CD4-positive, alpha-beta T cell treated with Interferon alpha-2 for 1 hour (primary cell): Measurements from ENCODE around the gene SYNGAP1.

ENCODE experiments used
- DNase-seq, 2 donors: peaks; one replicate each; pipeline ENCODE4 v3.0.0-alpha.2; 2020 to 2022

The SYNGAP1 gene

GRCh38 chr6:33405386-33405940, 14.4 kb upstream of the SYNGAP1 start:
- peak in 1 of 2 donors; percentile 29 for DNase-seq

GRCh38 chr6:33406126-33406525, 13.7 kb upstream of the SYNGAP1 start:
- no peak for DNase-seq

GRCh38 chr6:33407132-33407718, 12.6 kb upstream of the SYNGAP1 start:
- DNase-seq, result peak in 1 of 2 donors; percentile 42

GRCh38 chr6:33410050-33410710, 9.7 kb upstream of the SYNGAP1 start:
- peak; percentile 98 to 99 for DNase-seq

GRCh38 chr6:33410711-33411631, 8.9 kb upstream of the SYNGAP1 start, which contains the start of gene PHF1:
Gene PHF1, plus strand, starts transcription at chr6:33411014. Its CDS starts 1,250 bp downstream, at chr6:33412264.
- no peak for DNase-seq

GRCh38 chr6:33411632-33412005, 8.2 kb upstream of the SYNGAP1 start:
- no peak for DNase-seq

GRCh38 chr6:33412140-33413009, 7.5 kb upstream of the SYNGAP1 start:
- no peak for DNase-seq

- DNase-seq, result no peak
Observed at GRCh38 chr6:33413241-33414120, 6.4 kb upstream of the SYNGAP1 start.

- peak; percentile 54 to 57 for DNase-seq
Observed at GRCh38 chr6:33414592-33415271, 5.1 kb upstream of the SYNGAP1 start.

GRCh38 chr6:33415831-33416230, 4.0 kb upstream of the SYNGAP1 start:
- DNase-seq, result no peak

GRCh38 chr6:33416386-33417127, 3.3 kb upstream of the SYNGAP1 start:
- DNase-seq, result peak in 1 of 2 donors; percentile 46

- peak in 1 of 2 donors; percentile 43 for DNase-seq
Observed at GRCh38 chr6:33417128-33417902, 2.5 kb upstream of the SYNGAP1 start.

- peak; percentile 100 for DNase-seq
Observed at GRCh38 chr6:33417903-33418689, 1.8 kb upstream of the SYNGAP1 start, which contains the start of gene CUTA. Gene CUTA, minus strand, starts transcription at chr6:33418107. Its CDS starts 107 bp downstream, at chr6:33418000.

GRCh38 chr6:33418690-33419291, 1.1 kb upstream of the SYNGAP1 start:
- DNase-seq, result peak; percentile 78 to 88

GRCh38 chr6:33420491-33421343, 852 bp downstream of the SYNGAP1 start:
- DNase-seq, result no peak

- no peak for DNase-seq
Observed at GRCh38 chr6:33421344-33421643, 1.4 kb downstream of the SYNGAP1 start.

GRCh38 chr6:33423777-33424176, 3.9 kb downstream of the SYNGAP1 start:
- no peak for DNase-seq
